ENCODE measurements around the gene SRPX.

GRCh38 chrX:38236901-38237615 is 16.4 kb upstream of the SRPX start:
- TF ChIP-seq, protein P1, sequence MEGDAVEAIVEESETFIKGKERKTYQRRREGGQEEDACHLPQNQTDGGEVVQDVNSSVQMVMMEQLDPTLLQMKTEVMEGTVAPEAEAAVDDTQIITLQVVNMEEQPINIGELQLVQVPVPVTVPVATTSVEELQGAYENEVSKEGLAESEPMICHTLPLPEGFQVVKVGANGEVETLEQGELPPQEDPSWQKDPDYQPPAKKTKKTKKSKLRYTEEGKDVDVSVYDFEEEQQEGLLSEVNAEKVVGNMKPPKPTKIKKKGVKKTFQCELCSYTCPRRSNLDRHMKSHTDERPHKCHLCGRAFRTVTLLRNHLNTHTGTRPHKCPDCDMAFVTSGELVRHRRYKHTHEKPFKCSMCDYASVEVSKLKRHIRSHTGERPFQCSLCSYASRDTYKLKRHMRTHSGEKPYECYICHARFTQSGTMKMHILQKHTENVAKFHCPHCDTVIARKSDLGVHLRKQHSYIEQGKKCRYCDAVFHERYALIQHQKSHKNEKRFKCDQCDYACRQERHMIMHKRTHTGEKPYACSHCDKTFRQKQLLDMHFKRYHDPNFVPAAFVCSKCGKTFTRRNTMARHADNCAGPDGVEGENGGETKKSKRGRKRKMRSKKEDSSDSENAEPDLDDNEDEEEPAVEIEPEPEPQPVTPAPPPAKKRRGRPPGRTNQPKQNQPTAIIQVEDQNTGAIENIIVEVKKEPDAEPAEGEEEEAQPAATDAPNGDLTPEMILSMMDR (IDR thresholded peaks at IDR 0.05): no peak
- no peak for TF ChIP-seq POLR2AphosphoS5 (IDR thresholded peaks at IDR 0.05; ENCODE audit: low read depth, low read length)
